HG02571 (cell line): Measurements from ENCODE around the gene SLC25A29.
"Not testable (repeated sequence)": the region's sequence is repeated elsewhere in the genome, so short reads cannot be mapped to it uniquely, and the experiment has no call there.

Experiments
- ATAC-seq: cut with Tn5 transposase; IDR thresholded peaks from one replicate; pipeline ENCODE4 v1.9.1; 2021; ENCODE audit warnings: mild to moderate bottlenecking, moderate library complexity; ENCODE audit not compliant: unreplicated experiment

The SLC25A29 gene

GRCh38 chr14:100312877-100313400 lies 6.7 kb upstream of the SLC25A29 start:
- no peak for ATAC-seq

GRCh38 chr14:100312110-100312876 lies 6.0 kb upstream of the SLC25A29 start:
- ATAC-seq, result not testable (repeated sequence)

GRCh38 chr14:100309028-100309737 lies 2.9 kb upstream of the SLC25A29 start:
- no peak for ATAC-seq

GRCh38 chr14:100308427-100308792 lies 2.2 kb upstream of the SLC25A29 start:
- ATAC-seq, result not testable (repeated sequence)

- ATAC-seq, result no peak
Measured at GRCh38 chr14:100307766-100308426, 1.7 kb upstream of the SLC25A29 start.

GRCh38 chr14:100306998-100307765 lies 938 bp upstream of the SLC25A29 start:
- peak; percentile 6 for ATAC-seq

GRCh38 chr14:100305324-100306100 lies 732 bp downstream of the SLC25A29 start:
- no peak for ATAC-seq

GRCh38 chr14:100304825-100305323 lies 1.4 kb downstream of the SLC25A29 start:
- no peak for ATAC-seq

GRCh38 chr14:100303925-100304324 lies 2.3 kb downstream of the SLC25A29 start:
- ATAC-seq, result no peak

- no peak for ATAC-seq
Measured at GRCh38 chr14:100303179-100303578, 3.1 kb downstream of the SLC25A29 start.

- ATAC-seq, result no peak
Measured at GRCh38 chr14:100302616-100303015, 3.6 kb downstream of the SLC25A29 start.

GRCh38 chr14:100299238-100299560 lies 7.0 kb downstream of the SLC25A29 start:
- no peak for ATAC-seq

- ATAC-seq, result no peak
Measured at GRCh38 chr14:100298551-100299237, 7.5 kb downstream of the SLC25A29 start.

GRCh38 chr14:100297320-100298300 lies 8.6 kb downstream of the SLC25A29 start:
- peak; percentile 82 for ATAC-seq

- ATAC-seq, result not testable (repeated sequence)
Measured at GRCh38 chr14:100296729-100297128, 9.5 kb downstream of the SLC25A29 start.

- no peak for ATAC-seq
Measured at GRCh38 chr14:100296106-100296651, 10.1 kb downstream of the SLC25A29 start.

- no peak for ATAC-seq
Measured at GRCh38 chr14:100295376-100296105, 10.7 kb downstream of the SLC25A29 start.
